Endothelial cell of umbilical vein (primary cell): Measurements from ENCODE around the gene EYS. TPM values are rescaled to one million over a fixed set of nuclear protein-coding genes. Genes with fewer than 3 reads are reported as not detected.

Experiments
- BruUV-seq: library from RNA; stranded (reverse); fragments of 400-500 nt; replicated peaks from 2 replicates; lab custom pipeline; 2021; lab: Mats Ljungman, UMichigan
- CTCF ChIA-PET: fragments of 300-600, 350-600 bp; sonication (Branson Sonifier 250); formaldehyde crosslinking; loops from one replicate; lab custom pipeline; 2021; ENCODE audit warnings: antibody characterized with exemption, inconsistent platforms; lab: Charles Lee
- POLR2A ChIA-PET: fragments of 300-600, 350-600 bp; sonication (Branson Sonifier 250); formaldehyde crosslinking; loops from one replicate; lab custom pipeline; 2021; ENCODE audit warnings: antibody characterized with exemption, inconsistent platforms; lab: Charles Lee
- DNase-seq: peaks from one replicate; pipeline ENCODE4 v3.0.0-alpha.2; 2011; ENCODE audit warnings: low read depth, low spot score
- FAIRE-seq: peaks from 2 replicates; lab custom pipeline; 2011; peaks lifted over from hg19 to GRCh38; lab: Jason Lieb, UNC
- H2AFZ ChIP-seq: 2 replicates; pipeline ENCODE4 v1.6.0; 2012; ENCODE audit warnings: low read depth, low read length, control low read depth, inconsistent platforms
- H3K27ac ChIP-seq: 2 replicates; pipeline ENCODE4 v1.5.1; 2011; ENCODE audit warnings: low read depth, mild to moderate bottlenecking, control low read depth, low read length, moderate library complexity; ENCODE audit not compliant: insufficient read depth
- H3K27me3 ChIP-seq, 2 experiments: 2 replicates each; pipeline versions ENCODE4 v1.6.0 to v1.6.1; 2011; ENCODE audit warnings: low read length in 2 of 2, mixed read lengths in 1 of 2; ENCODE audit not compliant: control insufficient read depth in 2 of 2, insufficient read depth in 2 of 2
- H3K36me3 ChIP-seq, 2 experiments: 2 replicates in 1 of 2; 3 replicates in 1 of 2; pipeline ENCODE4 v1.5.1; 2011; ENCODE audit warnings: low read length in 2 of 2, mild to moderate bottlenecking in 1 of 2, moderate library complexity in 1 of 2; ENCODE audit not compliant: control insufficient read depth in 2 of 2, insufficient read depth in 2 of 2; ENCODE audit errors: extremely low read depth in 1 of 2
- H3K4me1 ChIP-seq: 3 replicates; pipeline ENCODE4 v1.5.1; 2011; ENCODE audit warnings: mild to moderate bottlenecking, low read length; ENCODE audit not compliant: control insufficient read depth, insufficient read depth; ENCODE audit errors: extremely low read depth
- H3K4me2 ChIP-seq: 2 replicates; pipeline ENCODE4 v1.6.1; 2011; ENCODE audit warnings: low read length, control low read depth, mixed read lengths; ENCODE audit not compliant: insufficient read depth
- H3K4me3 ChIP-seq, 3 experiments: fragments of 200-600 bp in 1 of 3; sonication (generic), shearing (Covaris generic) in 1 of 3; replicated peaks in 1 of 3; 2 replicates each; pipeline ENCODE4 v1.5.1; 2011 to 2016; ENCODE audit warnings: control low read depth in 3 of 3, low read length in 3 of 3, mild to moderate bottlenecking in 2 of 3, inconsistent platforms in 1 of 3, low read depth in 1 of 3, moderate library complexity in 1 of 3; ENCODE audit not compliant: insufficient read depth in 1 of 3
- H3K79me2 ChIP-seq: 2 replicates; pipeline ENCODE4 v1.6.0; 2012; ENCODE audit warnings: low read length, inconsistent platforms; ENCODE audit not compliant: control insufficient read depth, insufficient read depth
- H3K9ac ChIP-seq: replicated peaks from 2 replicates; pipeline ENCODE3; 2011; ENCODE audit warnings: low read length, control low read depth; ENCODE audit not compliant: insufficient read depth; ENCODE audit errors: extremely low read depth
- H3K9me1 ChIP-seq: replicated peaks from 3 replicates; pipeline ENCODE4 v1.6.0; 2011; ENCODE audit warnings: mild to moderate bottlenecking, low read length; ENCODE audit not compliant: control insufficient read depth, insufficient read depth; ENCODE audit errors: extremely low read depth
- H3K9me3 ChIP-seq: replicated peaks from 2 replicates; pipeline ENCODE4 v1.5.1; 2012; ENCODE audit warnings: low read length, inconsistent platforms; ENCODE audit not compliant: control insufficient read depth, insufficient read depth
- H4K20me1 ChIP-seq: replicated peaks from 2 replicates; pipeline ENCODE3; 2011; ENCODE audit warnings: mild to moderate bottlenecking, low read length; ENCODE audit not compliant: control insufficient read depth, insufficient read depth; ENCODE audit errors: extremely low read depth
- EZH2 ChIP-seq: IDR thresholded peaks from 2 replicates; pipeline ENCODE4 v1.6.1; 2012; ENCODE audit warnings: borderline replicate concordance, low read depth, mild to moderate bottlenecking, moderate library complexity, low read length, inconsistent platforms; ENCODE audit not compliant: severe bottlenecking
- FOS ChIP-seq: IDR thresholded peaks from 2 replicates; pipeline ENCODE4 v1.6.1; 2011; ENCODE audit warnings: mild to moderate bottlenecking, low read length, moderate library complexity, borderline replicate concordance; ENCODE audit not compliant: insufficient read depth
- GATA2 ChIP-seq: IDR thresholded peaks from 2 replicates; pipeline ENCODE4 v1.7.0; 2011; ENCODE audit warnings: low read depth, mild to moderate bottlenecking, moderate library complexity, mixed read lengths, low read length; ENCODE audit not compliant: insufficient read length, insufficient read depth
- JUN ChIP-seq: IDR thresholded peaks from 2 replicates; pipeline ENCODE4 v1.6.1; 2011; ENCODE audit warnings: borderline replicate concordance, low read depth; ENCODE audit not compliant: insufficient read length, insufficient read depth
- MAX ChIP-seq: IDR thresholded peaks from 2 replicates; pipeline ENCODE4 v1.6.1; 2011; ENCODE audit not compliant: insufficient read depth, insufficient read length
- MYC ChIP-seq: IDR thresholded peaks from one replicate; pipeline ENCODE4 v1.6.1; 2011; ENCODE audit warnings: mild to moderate bottlenecking, low read depth, low read length
- POLR2A ChIP-seq: IDR thresholded peaks from 2 replicates; pipeline ENCODE4 v1.6.1; 2012; ENCODE audit warnings: low read depth, mild to moderate bottlenecking, control low read depth, low read length
- POLR2AphosphoS5 ChIP-seq: IDR thresholded peaks from 2 replicates; pipeline ENCODE4 v1.6.1; 2012; ENCODE audit warnings: low read depth, mild to moderate bottlenecking, control low read depth, low read length, moderate library complexity; ENCODE audit not compliant: insufficient read depth
- dilution Hi-C: fragments of 300-500 bp; cut with MboI; formaldehyde crosslinking; loops from one replicate; pipeline ENCODE4 v1.15.0; 2019; ENCODE audit warnings: low sequenced_read_pairs; ENCODE audit not compliant: extremely low pct_ligation_motif_present
- intact Hi-C: fragments of 100-400 bp; cut with micrococcal nuclease; formaldehyde crosslinking; loops from one replicate; pipeline ENCODE4 v1.10.0; 2022
- polyA plus RNA-seq, 4 experiments: library from polyadenylated mRNA; depleted of rRNA in 3 of 4; stranded (reverse) in 3 of 4; unstranded in 1 of 4; fragments of >200 nt; gene quantifications; 2 replicates each; pipeline versions ENCODE4 v1.2.1 to v1.2.3, GENCODE V29; 2011 to 2012; ENCODE audit warnings: missing spikeins in 1 of 4
- total RNA-seq: library from RNA; stranded (reverse); gene quantifications from 2 replicates; pipeline ENCODE4 v1.2.3, GENCODE V29; 2021
- TF ChIP-seq, protein P1 (sequence below), 2 donors: IDR thresholded peaks; 1 replicate in 1 of 2; 2 replicates in 1 of 2; pipeline ENCODE4 v1.5.1; 2011; ENCODE audit warnings: low read length in 2 of 2, mild to moderate bottlenecking in 2 of 2, moderate library complexity in 2 of 2, control low read depth in 1 of 2, inconsistent platforms in 1 of 2, low read depth in 1 of 2; ENCODE audit not compliant: insufficient read depth in 1 of 2; ENCODE audit errors: extremely low read depth in 1 of 2

Gene EYS
- total and polyA plus RNA-seq, 2 donors (not counting 3 experiments of a cell fraction or from before 2014, with no cell fraction given), result 0.01 to 0.27 TPM

DNA sequence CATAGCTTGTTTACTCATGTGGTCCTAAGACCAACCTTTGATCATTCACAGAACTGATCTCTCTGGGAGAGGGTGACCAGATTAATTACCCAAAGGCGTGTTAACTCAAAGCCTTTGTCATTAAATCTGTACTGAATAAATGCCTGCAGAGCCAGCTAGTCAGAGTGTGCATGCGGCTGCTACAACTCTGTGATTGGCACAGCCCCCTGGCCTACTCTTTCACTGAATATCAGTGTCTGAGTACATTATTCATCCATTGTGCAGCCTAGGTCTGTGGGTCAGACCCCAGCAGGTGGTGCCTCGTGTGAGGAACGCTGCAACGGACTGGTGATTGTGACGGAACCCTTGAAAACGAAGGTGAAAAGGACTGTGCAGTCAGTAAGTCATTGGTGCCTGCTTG, 1407.8 kb downstream of the EYS start:
- no TSS peak for BruUV-seq
- POLR2A ChIA-PET, result no interaction called here
- Histone ChIP-seq H3K27me3 (no peaks in the 10 kb centered on the region), H3K79me2 (no peaks in the 10 kb centered on the region), H3K9me3 (no peaks in the 10 kb centered on the region), H3K4me2 (no peak overlapping the region), H3K36me3 (no peaks in the 10 kb centered on the region), H3K4me3 (no peak overlapping the region), H2AFZ (no peak overlapping the region), H4K20me1 (no peaks in the 10 kb centered on the region), H3K9ac (no peak overlapping the region), H3K27ac (no peak overlapping the region), H3K9me1 (no peaks in the 10 kb centered on the region), H3K4me1 (no peaks in the 10 kb centered on the region)
- dilution Hi-C loops, result no loop called here
- TF ChIP-seq POLR2AphosphoS5 (no peak), GATA2 (no peak), MYC (no peak), FOS (no peak), POLR2A (no peak), MAX (no peak), EZH2 (no peak), JUN (no peak)
- TF ChIP-seq, protein P1, sequence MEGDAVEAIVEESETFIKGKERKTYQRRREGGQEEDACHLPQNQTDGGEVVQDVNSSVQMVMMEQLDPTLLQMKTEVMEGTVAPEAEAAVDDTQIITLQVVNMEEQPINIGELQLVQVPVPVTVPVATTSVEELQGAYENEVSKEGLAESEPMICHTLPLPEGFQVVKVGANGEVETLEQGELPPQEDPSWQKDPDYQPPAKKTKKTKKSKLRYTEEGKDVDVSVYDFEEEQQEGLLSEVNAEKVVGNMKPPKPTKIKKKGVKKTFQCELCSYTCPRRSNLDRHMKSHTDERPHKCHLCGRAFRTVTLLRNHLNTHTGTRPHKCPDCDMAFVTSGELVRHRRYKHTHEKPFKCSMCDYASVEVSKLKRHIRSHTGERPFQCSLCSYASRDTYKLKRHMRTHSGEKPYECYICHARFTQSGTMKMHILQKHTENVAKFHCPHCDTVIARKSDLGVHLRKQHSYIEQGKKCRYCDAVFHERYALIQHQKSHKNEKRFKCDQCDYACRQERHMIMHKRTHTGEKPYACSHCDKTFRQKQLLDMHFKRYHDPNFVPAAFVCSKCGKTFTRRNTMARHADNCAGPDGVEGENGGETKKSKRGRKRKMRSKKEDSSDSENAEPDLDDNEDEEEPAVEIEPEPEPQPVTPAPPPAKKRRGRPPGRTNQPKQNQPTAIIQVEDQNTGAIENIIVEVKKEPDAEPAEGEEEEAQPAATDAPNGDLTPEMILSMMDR (IDR thresholded peaks at IDR 0.05; ENCODE audit: extremely low read depth in 1 of 2, insufficient read depth in 1 of 2, low read depth in 1 of 2, low read length in 2 of 2), result no peak
- intact Hi-C loops, result no loop called here
- no peak for FAIRE-seq
- CTCF ChIA-PET, result no interaction called here
- no peak for DNase-seq
